GM21737 (cell line): ENCODE data around the gene SRSF10.

Source experiments
- ATAC-seq: cut with Tn5 transposase; IDR thresholded peaks from one replicate; pipeline ENCODE4 v1.9.1; 2021; ENCODE audit warnings: mild to moderate bottlenecking, moderate library complexity; ENCODE audit not compliant: unreplicated experiment

SRSF10 gene

DNA sequence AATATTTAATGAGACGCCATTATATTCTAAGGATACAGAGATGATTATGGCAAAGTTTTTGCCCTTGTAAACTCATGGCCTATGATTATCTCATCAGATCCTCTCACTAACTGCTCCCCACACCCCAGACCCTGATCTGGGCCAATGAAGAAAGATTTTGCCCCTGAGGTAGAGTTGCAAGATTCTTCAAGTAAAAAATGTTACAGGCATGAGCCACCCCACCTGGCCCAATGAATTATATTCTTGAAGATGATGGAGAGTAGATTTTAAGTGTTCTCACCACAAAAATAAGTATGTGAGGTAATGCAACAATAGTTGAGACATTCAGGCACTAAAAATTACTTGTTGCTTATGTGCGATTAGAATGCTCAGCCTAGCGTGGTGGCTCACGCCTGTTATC lies 65.2 kb downstream of the SRSF10 start:
- no peak for ATAC-seq
